Transverse colon (tissue), 4 donors: ENCODE data around the gene MINDY2.

ENCODE experiments used
- EP300 ChIP-seq: sonication (generic); formaldehyde crosslinking; IDR thresholded peaks from one replicate; pipeline ENCODE4 v1.6.1; 2017; ENCODE audit warnings: antibody characterized with exemption, low read depth
- POLR2AphosphoS5 ChIP-seq, 3 donors: sonication (generic); formaldehyde crosslinking; IDR thresholded peaks; one replicate each; pipeline ENCODE4 v1.6.1; 2016; ENCODE audit warnings: antibody characterized with exemption in 3 of 3
- TF ChIP-seq, protein P1 (sequence below), 5 experiments: fragments of 200-600 bp in 3 of 5; fragments of 450-650 bp in 2 of 5; sonication (generic) in 3 of 5; IDR thresholded peaks; 1 replicate in 2 of 5; 2 replicates in 3 of 5; pipeline ENCODE4 v1.5.1; 2016 to 2017; ENCODE audit warnings: antibody characterized with exemption in 5 of 5, inconsistent platforms in 3 of 5, mild to moderate bottlenecking in 2 of 5, moderate library complexity in 1 of 5

DNA sequence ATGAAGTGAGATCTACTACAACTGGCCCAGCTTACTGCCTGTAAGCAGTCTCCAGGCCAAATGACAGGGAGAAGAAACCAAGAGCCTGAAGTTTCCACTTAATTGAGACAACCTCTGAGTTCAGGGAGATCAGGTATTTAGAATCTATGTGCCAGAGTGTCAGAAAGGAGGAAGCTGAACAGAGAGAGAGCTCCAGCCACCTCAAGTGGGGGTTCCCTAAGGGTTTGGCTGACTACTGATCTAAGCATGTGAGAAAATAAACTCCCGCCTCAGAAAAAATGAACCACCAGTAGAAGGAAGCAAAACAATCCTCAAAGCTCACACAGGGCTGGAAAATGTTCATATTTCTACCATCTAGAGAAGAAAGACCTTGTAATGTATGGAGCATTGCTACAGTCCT lies 46.6 kb upstream of the MINDY2 start:
- TF ChIP-seq POLR2AphosphoS5 (IDR thresholded peaks at IDR 0.05) (no peak), EP300 (no peak)
- TF ChIP-seq, protein P1, sequence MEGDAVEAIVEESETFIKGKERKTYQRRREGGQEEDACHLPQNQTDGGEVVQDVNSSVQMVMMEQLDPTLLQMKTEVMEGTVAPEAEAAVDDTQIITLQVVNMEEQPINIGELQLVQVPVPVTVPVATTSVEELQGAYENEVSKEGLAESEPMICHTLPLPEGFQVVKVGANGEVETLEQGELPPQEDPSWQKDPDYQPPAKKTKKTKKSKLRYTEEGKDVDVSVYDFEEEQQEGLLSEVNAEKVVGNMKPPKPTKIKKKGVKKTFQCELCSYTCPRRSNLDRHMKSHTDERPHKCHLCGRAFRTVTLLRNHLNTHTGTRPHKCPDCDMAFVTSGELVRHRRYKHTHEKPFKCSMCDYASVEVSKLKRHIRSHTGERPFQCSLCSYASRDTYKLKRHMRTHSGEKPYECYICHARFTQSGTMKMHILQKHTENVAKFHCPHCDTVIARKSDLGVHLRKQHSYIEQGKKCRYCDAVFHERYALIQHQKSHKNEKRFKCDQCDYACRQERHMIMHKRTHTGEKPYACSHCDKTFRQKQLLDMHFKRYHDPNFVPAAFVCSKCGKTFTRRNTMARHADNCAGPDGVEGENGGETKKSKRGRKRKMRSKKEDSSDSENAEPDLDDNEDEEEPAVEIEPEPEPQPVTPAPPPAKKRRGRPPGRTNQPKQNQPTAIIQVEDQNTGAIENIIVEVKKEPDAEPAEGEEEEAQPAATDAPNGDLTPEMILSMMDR (IDR thresholded peaks at IDR 0.05), result no peak
